H4 (cell line): ENCODE data around the gene ALDOA. TPM values are rescaled to one million over a fixed set of nuclear protein-coding genes. Genes with fewer than 3 reads are reported as not detected.
"Not testable (repeated sequence)": the region's sequence is repeated elsewhere in the genome, so short reads cannot be mapped to it uniquely, and the experiment has no call there.

Source experiments
- DNase-seq: peaks from one replicate; pipeline ENCODE4 v3.0.0-alpha.2; 2015; ENCODE audit warnings: low spot score
- total RNA-seq: library from RNA; depleted of rRNA; stranded (reverse); fragments of >200 nt; shearing (Covaris generic); gene quantifications from 2 replicates; pipeline ENCODE4 v1.2.3, GENCODE V29; 2014

The ALDOA gene
- total RNA-seq, 1 experiment from 2014 or later, result 1,920 TPM

DNA sequence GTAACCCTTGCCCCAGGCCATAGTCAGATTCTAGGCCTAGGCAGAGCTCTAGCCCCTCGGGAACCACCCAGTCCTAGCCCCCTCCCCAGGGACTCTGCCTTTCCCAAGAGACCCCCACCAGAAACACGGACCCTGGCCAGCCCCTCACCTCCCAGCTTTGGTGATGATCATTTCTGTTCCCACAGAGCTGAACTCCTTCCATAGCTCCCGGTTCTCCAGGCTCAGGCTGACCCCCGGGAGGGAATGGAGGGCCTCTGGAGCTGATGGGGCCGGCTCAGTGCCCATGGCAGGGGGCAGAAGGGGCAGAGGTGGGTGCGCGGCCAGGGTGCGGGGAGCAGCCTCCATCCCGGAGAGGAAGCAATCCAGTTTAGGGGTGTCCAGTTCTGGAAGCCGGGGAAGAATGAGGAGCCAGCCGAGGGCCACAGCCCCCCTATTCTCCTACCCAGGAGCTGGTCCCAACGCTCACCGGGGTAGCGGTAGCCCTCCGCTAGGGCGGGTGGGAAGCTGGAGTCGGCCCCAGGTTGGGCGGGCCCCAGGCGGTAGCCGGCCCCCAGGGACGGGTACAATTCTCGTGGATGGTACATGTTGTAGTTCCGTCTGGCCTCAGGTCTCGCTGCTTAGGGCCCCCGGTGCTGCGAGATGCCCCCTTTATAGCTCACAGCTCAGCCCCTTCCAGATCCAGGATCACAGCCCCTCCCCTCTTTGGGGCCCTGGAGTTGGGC lies 25.2 kb downstream of the ALDOA start:
- no peak for DNase-seq

DNA sequence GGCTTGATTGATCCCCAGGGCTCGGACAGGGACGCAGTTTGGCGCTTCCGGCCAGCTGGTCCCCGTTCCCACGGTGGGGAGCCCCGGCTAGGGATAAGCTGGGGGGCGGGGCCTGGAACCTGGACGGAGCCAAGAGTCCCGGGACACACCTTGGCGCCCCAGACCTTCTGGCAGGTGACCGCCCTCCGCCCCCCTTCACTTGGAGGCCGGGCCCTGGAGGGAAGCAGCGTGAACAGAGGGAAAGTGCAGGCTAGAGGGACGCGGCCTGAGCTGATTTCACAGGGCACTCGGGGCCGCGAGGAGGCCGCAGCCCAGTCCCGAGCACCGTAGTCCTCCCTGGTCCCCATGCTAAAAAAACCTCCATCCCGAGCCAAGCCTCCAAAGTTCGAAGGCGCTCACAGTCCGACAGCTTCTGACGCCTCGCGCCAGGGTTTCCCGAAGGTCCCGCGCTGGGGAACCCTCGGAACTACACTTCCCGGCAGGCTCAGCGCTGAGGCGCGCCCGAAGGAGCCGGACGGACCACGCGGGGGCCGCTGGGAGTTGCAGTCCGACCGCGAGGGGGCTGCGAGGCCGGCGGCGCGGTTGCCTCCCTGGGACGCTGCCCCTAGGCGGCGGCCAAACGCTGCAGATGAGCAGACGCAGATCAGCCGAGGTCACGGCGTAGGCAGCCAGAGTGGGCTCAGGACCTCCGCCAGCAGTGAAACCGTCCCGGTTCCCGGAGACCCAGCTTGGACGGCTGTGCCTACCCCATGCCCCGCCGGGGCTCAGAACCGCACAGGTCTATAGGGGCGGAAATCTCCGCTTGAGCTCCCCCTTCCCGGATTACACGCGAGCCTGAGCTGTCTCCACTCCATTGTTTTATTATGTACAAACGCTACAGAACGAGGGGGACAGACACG lies 26.2 kb downstream of the ALDOA start, which contains the start of gene TBX6:
Gene TBX6 (minus strand): TSS at position 451 of the 899 bp plus-strand sequence. CDS start 731 bp downstream, outside the sequence.
- peak; percentile 79 for DNase-seq

DNA sequence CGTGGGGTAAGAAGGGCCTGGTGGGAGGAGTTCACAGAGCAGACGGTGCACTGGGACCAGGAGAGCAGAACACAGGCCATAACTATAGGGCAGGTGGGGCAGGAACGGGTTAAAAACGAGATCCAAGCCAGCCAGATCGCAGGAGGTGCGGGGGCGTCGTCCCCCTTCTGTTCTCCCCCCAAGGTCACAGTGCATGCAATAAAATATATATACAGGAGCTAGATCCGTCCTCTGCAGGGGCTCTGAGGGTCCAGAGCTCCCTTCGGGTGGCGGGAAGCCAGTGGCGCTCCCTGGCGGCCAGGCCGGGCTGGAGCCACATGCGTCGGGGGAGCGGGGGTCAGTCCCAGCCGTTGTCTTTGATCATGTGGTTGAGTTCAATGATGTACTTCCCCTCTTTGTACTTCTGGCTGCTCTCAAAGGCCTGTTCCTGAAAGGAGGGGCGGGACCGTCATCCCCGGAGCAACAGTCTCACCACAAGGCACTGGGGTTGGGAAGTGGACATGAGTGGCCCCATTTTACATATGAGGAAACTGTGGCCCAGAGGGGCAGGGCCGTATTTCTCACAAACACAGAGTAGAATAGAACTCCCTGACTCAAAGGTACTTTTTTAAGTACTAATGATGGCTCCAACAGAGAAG lies 26.9 kb downstream of the ALDOA start:
- no peak for DNase-seq

DNA sequence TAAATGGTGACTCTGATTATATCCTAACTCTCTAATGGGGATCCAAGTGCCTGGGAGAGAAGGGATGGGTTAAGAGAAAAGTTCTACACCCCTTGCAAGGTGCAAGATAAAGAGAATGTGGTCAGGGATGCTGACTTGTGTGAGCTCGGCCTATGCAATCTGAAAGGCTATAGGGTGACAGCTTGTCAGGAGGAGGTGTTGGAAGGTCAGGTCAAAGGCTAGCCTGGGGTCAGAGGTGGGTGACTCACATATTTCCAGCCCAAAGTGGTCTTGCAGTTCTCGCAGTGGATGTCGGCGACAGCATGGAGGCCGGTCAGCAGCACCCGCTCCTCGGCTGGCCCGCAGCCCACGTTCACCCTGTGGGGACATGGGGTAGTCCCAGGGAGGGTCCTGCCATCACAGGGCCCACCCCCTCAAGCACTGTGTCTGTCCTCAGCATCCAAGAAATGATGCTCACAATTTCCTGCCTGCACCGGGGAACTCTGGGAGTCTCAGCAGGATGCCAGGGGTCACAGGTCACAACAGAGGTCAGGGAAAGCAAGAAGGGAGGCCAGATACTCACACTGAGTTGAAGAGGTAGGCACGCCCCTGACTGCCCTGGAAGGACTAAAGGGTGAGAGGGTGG lies 29.1 kb downstream of the ALDOA start:
- DNase-seq, result no peak

DNA sequence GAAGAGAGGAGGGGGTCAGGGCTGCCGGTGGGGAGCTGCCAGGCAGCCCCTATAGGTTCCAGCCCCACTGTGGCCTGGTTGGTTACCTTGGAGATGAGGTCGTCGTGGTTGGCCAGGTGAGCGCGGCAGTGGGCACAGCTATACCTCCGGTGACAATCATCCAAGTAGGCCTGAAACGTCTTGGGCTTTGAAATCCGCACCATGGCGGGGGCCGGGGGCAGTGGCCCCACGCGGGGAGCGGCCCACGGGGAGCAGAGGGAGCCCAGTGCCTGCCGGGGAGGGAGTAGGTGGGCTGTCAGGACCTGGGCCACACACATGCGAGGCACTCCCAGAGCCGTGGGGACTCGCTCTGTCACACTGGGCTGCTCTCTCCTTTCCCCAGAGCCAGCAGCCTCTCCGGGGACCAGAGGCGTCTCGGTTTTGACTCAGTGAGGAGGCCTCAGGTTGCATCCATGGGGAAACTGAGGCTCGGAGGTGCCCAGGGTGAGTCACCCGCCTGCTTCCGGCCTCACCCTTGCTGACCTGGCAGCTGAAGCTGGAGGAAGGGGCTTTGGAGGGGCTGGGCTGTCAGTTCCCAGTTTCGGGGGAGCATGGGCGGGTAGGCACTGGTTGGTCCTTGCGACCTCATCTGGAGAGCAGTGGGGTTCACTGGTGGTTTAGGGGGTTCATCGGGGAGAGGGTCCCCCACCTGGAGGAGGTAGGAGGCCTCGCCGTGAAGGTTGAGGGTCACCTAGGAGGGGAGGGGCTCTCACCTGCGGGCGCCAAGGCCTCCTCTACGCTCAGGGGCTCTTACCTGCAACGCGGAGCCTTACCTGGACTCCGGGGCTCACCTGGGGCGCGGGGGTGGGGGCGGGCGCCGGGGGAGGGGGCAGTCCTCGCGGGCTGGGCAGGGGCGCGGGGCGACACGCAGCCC lies 29.9 kb downstream of the ALDOA start:
- no peak for DNase-seq

DNA sequence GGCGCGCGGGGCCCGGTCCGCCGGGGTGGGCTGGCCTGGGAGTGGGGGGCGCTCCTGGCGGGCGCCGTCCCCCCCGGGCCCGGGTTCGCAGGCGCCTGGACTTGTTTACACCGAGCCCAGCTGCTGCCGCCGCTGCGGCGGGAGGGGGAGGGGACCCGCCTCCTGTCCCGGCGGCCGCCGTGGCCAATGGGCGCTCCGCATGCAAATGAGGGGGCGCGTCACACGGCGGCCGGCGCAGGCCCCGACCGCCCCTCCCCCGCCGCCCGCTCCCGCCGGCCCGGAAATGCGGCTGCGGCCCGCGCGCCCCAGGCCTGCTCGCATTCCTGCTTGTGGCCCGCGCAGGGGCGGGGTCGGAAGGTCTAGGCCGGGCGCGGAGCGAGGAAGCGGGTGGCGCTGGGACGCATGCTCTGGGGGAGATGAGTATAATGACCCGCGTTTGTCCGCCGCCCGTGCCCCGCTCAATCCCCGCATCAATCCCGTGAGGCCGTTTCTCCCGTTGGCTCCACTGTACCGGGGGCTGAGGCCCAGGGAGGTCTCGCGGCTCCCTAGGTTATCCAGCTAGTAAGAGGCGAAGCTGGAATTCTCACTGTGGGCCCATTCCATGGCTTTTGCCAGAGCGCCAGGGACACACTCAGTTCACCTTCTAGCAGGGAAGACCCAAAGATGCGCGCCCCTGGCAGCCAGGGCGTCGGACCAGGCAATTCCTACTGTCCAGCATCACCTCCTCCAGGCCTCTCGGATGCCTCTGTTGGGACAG lies 30.7 kb downstream of the ALDOA start, which contains the start of gene YPEL3:
Gene YPEL3 (minus strand): TSS at position 109 of the 757 bp plus-strand sequence. CDS start 731 bp downstream, outside the sequence.
- DNase-seq, result peak; percentile 76

DNA sequence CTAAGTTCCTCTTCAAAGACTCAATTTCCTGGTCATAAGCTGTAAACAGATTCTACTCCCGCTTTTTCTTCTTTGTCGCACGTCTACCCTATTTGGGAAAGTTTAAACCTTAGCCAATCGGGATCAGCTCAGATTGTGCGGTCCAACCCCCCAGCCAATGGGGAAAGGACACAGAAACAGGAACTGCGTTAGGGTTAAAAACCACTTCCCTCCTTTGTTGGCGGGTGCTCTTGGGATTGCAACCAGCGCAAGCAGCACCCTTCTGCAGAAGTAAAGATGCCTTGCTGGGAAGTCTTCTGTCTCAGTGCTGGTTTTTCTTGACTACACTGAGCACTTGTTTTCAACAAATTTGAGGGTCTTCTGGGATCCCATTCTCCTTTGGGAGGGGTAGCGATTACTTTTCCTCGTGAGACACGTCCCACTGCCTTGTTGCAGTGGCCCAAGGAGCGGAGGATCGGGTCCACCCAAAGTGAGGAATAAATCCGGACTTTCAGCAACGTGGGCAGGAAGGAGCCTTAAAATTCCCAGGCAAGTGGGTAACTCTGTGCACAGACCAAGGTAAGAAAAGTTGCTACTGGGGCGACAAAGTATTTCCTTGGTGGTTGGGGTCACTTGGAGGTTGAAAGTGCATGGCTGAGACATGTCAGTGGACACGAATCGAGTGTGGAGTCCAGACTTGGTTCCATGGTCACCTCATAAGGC lies 31.5 kb downstream of the ALDOA start:
- DNase-seq, result no peak

DNA sequence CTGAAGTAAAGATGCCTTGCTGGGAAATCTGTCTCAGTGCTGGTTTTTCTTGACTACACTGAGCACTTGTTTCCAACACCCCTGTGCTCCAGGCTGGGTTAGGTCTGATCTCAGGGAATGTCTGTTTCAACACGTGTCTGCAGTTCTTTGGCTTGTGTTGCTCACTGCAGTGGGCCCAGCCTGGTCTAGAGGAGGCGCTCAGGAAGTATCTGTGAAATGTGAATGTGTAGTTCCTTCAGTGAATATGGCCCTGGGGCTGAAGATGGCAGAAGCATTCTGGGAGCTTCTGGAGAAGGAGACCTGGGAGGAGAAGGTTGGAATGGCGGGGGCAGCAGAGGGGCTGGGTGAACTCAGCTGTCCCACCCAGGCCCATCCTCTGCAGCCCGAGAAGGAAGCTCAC lies 38.5 kb downstream of the ALDOA start:
- no peak for DNase-seq

DNA sequence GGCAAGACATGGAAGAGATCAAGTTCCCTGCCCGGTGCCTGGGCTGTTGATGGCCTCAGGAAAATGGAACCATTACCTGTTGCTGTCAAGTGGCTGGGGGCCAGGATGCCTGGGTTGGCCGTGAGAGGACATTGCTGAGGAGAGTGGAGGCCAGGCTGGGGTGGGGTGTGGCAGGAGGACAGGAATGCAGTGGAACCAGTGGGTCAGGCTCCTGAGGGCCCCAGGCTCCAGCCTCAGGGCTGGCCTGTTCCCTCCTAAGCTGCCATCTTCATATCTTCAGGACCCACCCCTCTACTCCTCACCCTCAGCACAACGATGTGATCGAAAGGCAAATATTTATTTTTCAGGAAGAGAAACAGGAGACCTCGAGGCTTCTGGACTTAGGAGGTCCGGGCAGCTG lies 38.9 kb downstream of the ALDOA start:
- DNase-seq, result no peak

DNA sequence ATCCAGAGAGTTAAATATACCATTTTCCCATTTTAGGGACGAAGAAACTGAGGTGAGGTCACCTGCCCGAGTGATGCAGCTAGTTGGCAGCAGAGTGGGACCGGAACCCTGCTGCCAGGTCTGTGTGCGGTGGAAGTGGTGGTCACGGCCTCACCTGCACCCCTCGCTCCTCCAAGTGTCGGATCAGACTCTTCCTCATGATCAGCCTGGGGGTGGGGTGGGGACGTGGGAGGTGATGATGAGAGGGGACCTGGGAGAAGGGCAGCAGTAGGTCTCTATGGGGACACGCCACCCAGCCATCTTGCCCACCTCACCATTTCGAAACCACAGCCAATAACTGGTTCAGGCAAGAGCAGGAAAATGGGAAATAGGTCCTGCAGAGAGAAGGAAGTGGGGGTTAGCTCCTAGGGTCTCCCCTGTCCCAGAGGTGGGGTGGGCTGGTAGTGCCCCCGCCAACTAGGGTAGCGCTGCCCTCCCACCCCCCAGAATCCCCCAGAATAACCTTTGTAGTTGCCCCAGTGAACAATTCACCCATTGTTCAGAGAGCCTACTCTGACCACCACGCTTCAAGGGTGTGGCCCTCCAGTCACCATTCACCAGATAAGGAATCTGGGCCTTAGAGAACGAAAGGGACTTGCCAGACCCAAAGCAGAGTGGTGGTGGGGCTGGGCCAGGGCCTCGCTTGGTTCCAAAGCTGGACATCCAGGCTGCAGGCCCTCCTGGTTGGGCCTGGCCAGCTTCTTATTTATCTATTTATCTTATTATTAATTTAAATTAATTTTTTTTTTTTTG lies 42.7 kb downstream of the ALDOA start:
- no peak for DNase-seq

DNA sequence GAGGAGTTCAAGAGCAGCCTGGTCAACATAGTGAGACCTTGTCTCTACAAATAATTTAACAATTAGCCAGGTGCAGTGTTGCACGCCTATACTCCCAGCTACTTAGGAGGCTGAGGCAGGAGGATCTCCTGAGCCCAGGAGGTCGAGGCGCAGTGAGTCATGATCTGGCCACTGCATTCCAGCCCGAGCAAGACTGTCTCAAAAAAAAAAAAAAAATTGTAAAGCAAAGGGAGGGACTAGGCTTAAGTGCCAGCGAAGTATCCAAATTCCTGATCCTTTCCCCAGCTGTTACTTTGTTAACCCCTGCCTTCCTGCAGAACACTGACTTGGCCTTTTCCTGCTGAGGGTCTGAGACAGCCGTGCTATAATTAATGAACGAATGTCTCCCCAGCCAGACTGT lies 45.1 kb downstream of the ALDOA start:
- no peak for DNase-seq

DNA sequence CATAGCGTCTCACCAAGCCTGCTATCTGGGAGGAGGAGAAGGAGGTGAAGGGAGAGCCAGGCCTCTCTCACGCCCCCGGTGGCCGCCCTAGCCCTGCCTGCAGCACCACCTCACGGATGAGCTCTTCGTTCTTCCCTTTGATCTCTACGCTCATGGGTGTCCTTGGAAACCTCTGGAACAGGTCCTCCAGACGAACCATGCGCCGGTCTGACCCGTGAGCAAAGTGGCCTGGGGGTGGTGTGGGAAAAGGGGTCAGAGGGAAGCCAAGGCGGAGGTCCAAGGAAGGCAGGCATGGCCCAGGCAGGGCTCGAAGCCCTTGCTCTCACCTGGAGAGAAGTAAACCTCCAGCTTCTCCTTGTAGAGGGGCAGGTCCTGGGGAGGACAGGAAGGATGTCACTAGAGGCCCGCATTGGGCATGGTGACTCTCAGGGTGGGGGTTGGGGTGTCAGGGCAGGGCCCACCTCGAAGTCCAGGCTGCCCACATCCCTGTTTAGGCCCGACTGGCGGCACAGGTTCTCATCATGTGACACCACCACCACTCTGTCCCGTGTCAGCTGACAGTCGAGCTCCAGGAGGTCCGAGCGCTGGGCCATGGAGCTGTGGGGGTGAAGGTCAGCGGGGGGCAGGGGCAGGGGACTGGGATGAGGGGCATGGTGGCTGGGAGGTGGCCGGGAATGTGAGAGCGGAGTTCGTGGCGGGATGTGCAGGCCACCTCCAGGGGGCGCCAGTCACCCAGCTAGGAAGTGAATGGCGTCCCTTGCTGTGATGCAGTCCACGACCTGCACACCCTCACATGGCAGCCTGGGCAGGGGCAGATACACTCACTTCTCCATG lies 46.9 kb downstream of the ALDOA start:
- peak; percentile 56 for DNase-seq

DNA sequence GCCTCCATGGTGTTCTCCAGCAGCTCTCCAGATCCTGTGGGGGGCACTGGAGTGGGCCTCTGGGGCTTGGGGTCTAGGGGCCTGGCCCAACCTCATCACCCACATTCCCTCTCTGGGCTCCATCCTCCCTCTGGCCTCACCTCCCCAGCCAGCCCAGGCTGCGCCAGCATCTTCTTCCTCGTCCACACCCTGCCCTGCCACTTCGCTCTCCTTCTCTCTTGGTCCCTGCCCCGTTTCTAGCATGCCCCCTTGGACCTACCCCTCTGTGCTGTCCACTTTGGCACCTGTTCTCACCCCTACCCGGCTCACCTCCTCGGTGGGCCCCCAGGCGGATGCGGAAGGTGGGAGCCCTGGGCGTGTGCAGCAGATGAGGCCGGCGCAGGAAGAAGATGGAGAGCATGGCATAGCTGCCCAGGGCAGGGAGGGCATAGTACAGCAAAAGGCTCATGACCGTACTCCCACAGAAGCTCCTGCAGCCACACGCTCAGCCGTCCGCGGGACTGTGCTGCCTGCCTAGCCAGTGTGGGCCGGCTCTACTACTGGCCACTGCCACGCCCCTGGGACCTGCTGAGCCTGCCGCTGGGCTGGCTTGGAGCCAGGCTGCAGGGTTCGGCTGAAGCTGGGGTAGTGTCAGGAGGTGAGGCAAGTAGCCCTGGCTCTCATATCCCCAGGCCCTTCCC lies 47.6 kb downstream of the ALDOA start, which contains the start of gene GDPD3:
Gene GDPD3 (minus strand): TSS at position 507 of the 680 bp plus-strand sequence. CDS start 59 bp downstream, at position 448.
- DNase-seq, result no peak

DNA sequence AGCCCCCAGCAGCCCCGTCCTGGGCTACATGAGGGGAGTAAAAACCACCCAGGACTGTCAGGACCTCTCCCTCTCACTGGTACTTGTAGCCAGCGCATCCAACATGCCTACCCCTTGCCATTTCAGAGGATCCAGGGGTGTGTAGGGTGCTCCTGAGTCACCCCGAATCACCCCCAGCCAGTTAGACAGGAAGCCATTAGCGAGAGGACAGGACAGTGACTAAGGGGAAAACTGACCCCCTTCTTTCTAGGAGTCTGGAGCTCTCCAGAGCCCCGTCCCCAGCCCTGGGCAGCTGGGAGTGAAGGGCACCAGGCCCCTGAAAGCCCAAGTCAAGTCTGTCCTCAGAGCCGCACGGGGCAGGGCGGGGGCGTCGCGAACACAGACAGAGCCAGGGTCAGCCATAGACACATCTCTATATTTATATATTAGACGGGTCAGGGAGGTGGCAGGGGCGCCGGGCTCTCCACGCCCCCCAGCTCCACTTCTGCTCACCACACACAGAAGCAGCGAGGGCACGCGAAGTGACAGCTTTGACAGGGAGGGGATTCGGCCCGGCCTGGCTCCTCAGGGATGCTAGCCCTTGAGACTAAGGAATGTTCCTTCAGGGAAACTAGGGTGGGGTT lies 48.3 kb downstream of the ALDOA start:
- DNase-seq, result no peak

DNA sequence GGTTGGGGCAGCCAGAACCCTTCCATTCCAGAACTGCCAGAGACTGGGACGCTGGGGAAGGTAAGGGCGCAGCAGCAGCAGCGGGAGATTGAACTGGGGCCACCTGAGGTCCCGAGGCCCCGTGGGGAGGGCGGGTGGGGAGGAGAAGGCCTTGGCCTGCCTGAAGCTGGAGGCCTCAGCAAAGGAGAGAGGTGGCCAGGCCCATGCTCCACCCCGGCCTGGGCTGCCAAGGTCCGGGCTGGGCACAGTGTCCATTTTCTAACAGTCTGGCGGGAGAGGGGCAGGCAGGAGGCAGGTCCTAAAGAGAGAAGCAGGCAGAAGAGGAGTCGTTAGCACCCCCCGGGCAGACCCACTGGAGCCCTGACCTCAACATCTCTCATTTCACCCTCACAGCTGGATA lies 48.9 kb downstream of the ALDOA start:
- no peak for DNase-seq

DNA sequence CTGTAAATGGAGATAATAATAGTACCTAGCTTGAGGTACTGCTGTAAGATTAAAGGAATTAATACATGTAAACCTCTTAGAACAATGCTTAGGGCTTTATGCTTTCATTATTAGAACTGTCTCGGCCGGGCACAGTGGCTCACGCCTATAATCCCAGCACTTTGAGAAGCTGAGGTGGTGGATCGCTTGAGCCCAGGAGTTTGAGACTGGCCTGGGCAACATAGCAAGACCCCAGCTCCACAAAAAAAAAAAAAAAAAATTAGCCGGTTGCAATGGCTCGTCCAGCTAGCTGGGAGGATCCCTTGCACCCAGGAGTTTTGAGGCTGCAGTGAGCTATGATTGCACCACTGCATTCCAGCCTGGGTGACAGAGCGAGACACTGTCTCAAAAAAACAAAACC lies 49.3 kb downstream of the ALDOA start:
- DNase-seq, result not testable (repeated sequence)
